H1 (cell line): ENCODE measurements around the gene GRID2. TPM values are rescaled to one million over a fixed set of nuclear protein-coding genes. Genes with fewer than 3 reads are reported as not detected.

Source experiments
- CTCF ChIA-PET: fragments of 300-600 bp; sonication (Branson Sonifier 250); formaldehyde crosslinking; loops from one replicate; lab custom pipeline; 2021; ENCODE audit not compliant: partially characterized antibody; lab: Charles Lee
- POLR2A ChIA-PET: fragments of 300-600 bp; sonication (Branson Sonifier 250); formaldehyde crosslinking; loops from one replicate; lab custom pipeline; 2021; ENCODE audit warnings: inconsistent platforms; ENCODE audit not compliant: partially characterized antibody; lab: Charles Lee
- DNase-seq, 2 experiments: peaks; one replicate each; pipeline versions ENCODE4 v3.0.0 to v3.0.0-alpha.2; 2010 to 2022; ENCODE audit warnings: low spot score in 2 of 2, low read depth in 1 of 2, mixed read lengths in 1 of 2
- FAIRE-seq: peaks from 2 replicates; lab custom pipeline; 2011; peaks lifted over from hg19 to GRCh38; lab: Jason Lieb, UNC
- H2AFZ ChIP-seq: 2 replicates; pipeline ENCODE4 v1.8.1; 2012; ENCODE audit warnings: low read length, inconsistent platforms
- H2AK5ac ChIP-seq: 2 replicates; pipeline ENCODE4 v1.6.1; 2013; ENCODE audit warnings: low read depth, low read length
- H2BK120ac ChIP-seq: replicated peaks from 2 replicates; pipeline ENCODE3; 2013; ENCODE audit warnings: low read depth, low read length, inconsistent platforms
- H2BK12ac ChIP-seq: 2 replicates; pipeline ENCODE4 v1.6.1; 2013; ENCODE audit warnings: low read depth, low read length
- H2BK15ac ChIP-seq: 2 replicates; pipeline ENCODE4 v1.6.1; 2013; ENCODE audit warnings: low read length
- H2BK20ac ChIP-seq: 2 replicates; pipeline ENCODE4 v1.6.1; 2013; ENCODE audit warnings: low read length
- H2BK5ac ChIP-seq: 2 replicates; pipeline ENCODE4 v1.6.1; 2013; ENCODE audit warnings: low read depth, low read length
- H3K14ac ChIP-seq: 2 replicates; pipeline ENCODE4 v1.6.1; 2013; ENCODE audit warnings: inconsistent platforms; ENCODE audit not compliant: insufficient read length
- H3K18ac ChIP-seq: 2 replicates; pipeline ENCODE4 v1.6.1; 2013; ENCODE audit warnings: low read length; ENCODE audit errors: extremely low read depth
- H3K23ac ChIP-seq: 2 replicates; pipeline ENCODE4 v1.6.1; 2013; ENCODE audit warnings: inconsistent platforms; ENCODE audit not compliant: insufficient read length
- H3K23me2 ChIP-seq: 2 replicates; pipeline ENCODE4 v1.6.1; 2013; ENCODE audit warnings: low read depth, low read length
- H3K27ac ChIP-seq: 2 replicates; pipeline ENCODE4 v1.6.1; 2011; ENCODE audit warnings: low read depth, low read length, inconsistent platforms
- H3K27me3 ChIP-seq, 4 experiments: replicated peaks in 1 of 4; 1 replicate in 1 of 4; 2 replicates in 3 of 4; pipeline versions ENCODE4 v1.6.1 to v1.8.1; 2011 to 2013; ENCODE audit warnings: low read length in 3 of 4, mild to moderate bottlenecking in 3 of 4, inconsistent platforms in 2 of 4, mixed read lengths in 2 of 4, moderate library complexity in 1 of 4; ENCODE audit not compliant: control insufficient read depth in 3 of 4, insufficient read depth in 3 of 4; ENCODE audit errors: extremely low read depth in 1 of 4
- H3K36me3 ChIP-seq, 4 experiments: 2 replicates each; pipeline versions ENCODE4 v1.6.1 to v1.8.1; 2011 to 2013; ENCODE audit warnings: mild to moderate bottlenecking in 4 of 4, low read length in 3 of 4, moderate library complexity in 2 of 4, control low read depth in 1 of 4, inconsistent platforms in 1 of 4; ENCODE audit not compliant: insufficient read depth in 4 of 4, control insufficient read depth in 2 of 4
- H3K4ac ChIP-seq: replicated peaks from 2 replicates; pipeline ENCODE3; 2013; ENCODE audit warnings: low read length, low read depth, mixed read lengths, inconsistent platforms; ENCODE audit not compliant: insufficient read length
- H3K4me1 ChIP-seq, 4 experiments: replicated peaks in 1 of 4; 1 replicate in 1 of 4; 2 replicates in 3 of 4; pipeline versions ENCODE4 v1.6.1 to v1.8.1; 2011 to 2013; ENCODE audit warnings: low read length in 3 of 4, inconsistent platforms in 2 of 4, mixed read lengths in 1 of 4; ENCODE audit not compliant: insufficient read depth in 4 of 4, control insufficient read depth in 3 of 4
- H3K4me2 ChIP-seq, 2 experiments: 2 replicates each; pipeline versions ENCODE4 v1.6.1 to v1.8.1; 2011 to 2013; ENCODE audit warnings: low read depth in 2 of 2, low read length in 2 of 2, control low read depth in 1 of 2, inconsistent platforms in 1 of 2, mild to moderate bottlenecking in 1 of 2; ENCODE audit not compliant: insufficient read depth in 1 of 2
- H3K4me3 ChIP-seq, 4 experiments: fragments of 200-600, 300-600 bp in 1 of 4; sonication (generic), shearing (Covaris generic), sonication (Bioruptor Twin) in 1 of 4; 2 replicates each; pipeline versions ENCODE4 v1.5.1 to v1.8.1; 2011 to 2016; ENCODE audit warnings: low read length in 4 of 4, low read depth in 3 of 4, control low read depth in 2 of 4, inconsistent platforms in 2 of 4, mild to moderate bottlenecking in 2 of 4, mixed read lengths in 1 of 4, moderate library complexity in 1 of 4; ENCODE audit not compliant: insufficient read depth in 2 of 4; ENCODE audit errors: extremely low read depth in 1 of 4
- H3K56ac ChIP-seq: replicated peaks from 2 replicates; pipeline ENCODE3; 2013; ENCODE audit warnings: low read depth, mild to moderate bottlenecking, mixed read lengths, low read length, inconsistent platforms; ENCODE audit not compliant: insufficient read length
- H3K79me1 ChIP-seq: 2 replicates; pipeline ENCODE4 v1.6.1; 2013; ENCODE audit warnings: low read depth, low read length, control low read depth
- H3K79me2 ChIP-seq, 2 experiments: 2 replicates each; pipeline versions ENCODE4 v1.6.1 to v1.8.1; 2012 to 2013; ENCODE audit warnings: low read length in 2 of 2, mild to moderate bottlenecking in 2 of 2, inconsistent platforms in 1 of 2; ENCODE audit not compliant: insufficient read depth in 2 of 2, control insufficient read depth in 1 of 2
- H3K9ac ChIP-seq, 4 experiments: replicated peaks in 1 of 4; 1 replicate in 1 of 4; 2 replicates in 3 of 4; pipeline versions ENCODE4 v1.6.1 to v1.8.1; 2011 to 2013; ENCODE audit warnings: low read depth in 3 of 4, low read length in 3 of 4, control low read depth in 2 of 4, mild to moderate bottlenecking in 2 of 4, moderate library complexity in 2 of 4, inconsistent platforms in 1 of 4; ENCODE audit errors: extremely low read depth in 1 of 4
- H3K9me3 ChIP-seq, 2 experiments: 2 replicates each; pipeline versions ENCODE4 v1.6.1 to v1.8.1; 2012 to 2013; ENCODE audit warnings: mild to moderate bottlenecking in 2 of 2, moderate library complexity in 2 of 2, control low read depth in 1 of 2, inconsistent platforms in 1 of 2, low read depth in 1 of 2, low read length in 1 of 2, mixed read lengths in 1 of 2; ENCODE audit not compliant: insufficient read depth in 2 of 2
- H4K20me1 ChIP-seq, 2 experiments: replicated peaks in 1 of 2; 2 replicates each; pipeline versions ENCODE3 to v1.8.1; 2011 to 2013; ENCODE audit warnings: inconsistent platforms in 2 of 2, low read length in 2 of 2, mild to moderate bottlenecking in 1 of 2; ENCODE audit not compliant: insufficient read depth in 2 of 2, control insufficient read depth in 1 of 2
- H4K5ac ChIP-seq: 2 replicates; pipeline ENCODE4 v1.6.1; 2013; ENCODE audit warnings: low read length, low read depth, mixed read lengths, inconsistent platforms; ENCODE audit not compliant: insufficient read length
- H4K8ac ChIP-seq: 2 replicates; pipeline ENCODE4 v1.8.0; 2013; ENCODE audit warnings: mild to moderate bottlenecking, moderate library complexity, low read length, inconsistent platforms; ENCODE audit not compliant: insufficient read depth; ENCODE audit errors: extremely low read depth
- H4K91ac ChIP-seq: replicated peaks from 2 replicates; pipeline ENCODE3; 2013; ENCODE audit warnings: low read length, mixed read lengths, inconsistent platforms; ENCODE audit not compliant: insufficient read length
- CHD2 ChIP-seq: IDR thresholded peaks from 2 replicates; pipeline ENCODE4 v1.6.1; 2012; ENCODE audit warnings: low read length, improper control_type of control experiment
- CTBP2 ChIP-seq: IDR thresholded peaks from 2 replicates; pipeline ENCODE4 v1.7.0; 2011; ENCODE audit warnings: borderline replicate concordance, mild to moderate bottlenecking, moderate library complexity, mixed read lengths, low read length; ENCODE audit not compliant: insufficient read depth, insufficient read length
- CTCF ChIP-seq, 3 experiments: IDR thresholded peaks; 1 replicate in 2 of 3; 2 replicates in 1 of 3; pipeline versions ENCODE4 v1.5.1 to v1.6.1; 2011; ENCODE audit warnings: low read length in 3 of 3, mild to moderate bottlenecking in 3 of 3, inconsistent platforms in 2 of 3, low read depth in 1 of 3, moderate library complexity in 1 of 3; ENCODE audit not compliant: insufficient read depth in 1 of 3; ENCODE audit errors: control extremely low read depth in 1 of 3
- E2F6 ChIP-seq: IDR thresholded peaks from 2 replicates; pipeline ENCODE4 v1.6.1; 2012; ENCODE audit warnings: inconsistent platforms
- EP300 ChIP-seq, 2 experiments: IDR thresholded peaks; 1 replicate in 1 of 2; 2 replicates in 1 of 2; pipeline ENCODE4 v1.6.1; 2011 to 2012; ENCODE audit warnings: low read depth in 2 of 2, low read length in 2 of 2, mild to moderate bottlenecking in 2 of 2, borderline replicate concordance in 1 of 2, inconsistent platforms in 1 of 2, moderate library complexity in 1 of 2
- JUND ChIP-seq: IDR thresholded peaks from 2 replicates; pipeline ENCODE4 v1.6.1; 2011; ENCODE audit warnings: mild to moderate bottlenecking, improper control_type of control experiment, low read length
- POLR2A ChIP-seq, 2 experiments: IDR thresholded peaks; 1 replicate in 1 of 2; 2 replicates in 1 of 2; pipeline ENCODE4 v1.6.1; 2011; ENCODE audit warnings: low read depth in 2 of 2, low read length in 2 of 2, mild to moderate bottlenecking in 2 of 2; ENCODE audit errors: control extremely low read depth in 1 of 2
- RNF2 ChIP-seq: fragments of 200-900, 300-1000 bp; sonication (generic); IDR thresholded peaks from 2 replicates; pipeline ENCODE4 v1.7.1; 2016; ENCODE audit warnings: borderline replicate concordance, low read depth, mild to moderate bottlenecking, antibody characterized with exemption, low read length; ENCODE audit not compliant: poor library complexity, severe bottlenecking; ENCODE audit errors: missing control alignments
- SP4 ChIP-seq: IDR thresholded peaks from 2 replicates; pipeline ENCODE4 v1.6.1; 2012; ENCODE audit warnings: low read length, inconsistent platforms
- TAF1 ChIP-seq: IDR thresholded peaks from 2 replicates; pipeline ENCODE4 v1.6.1; 2011; ENCODE audit warnings: mild to moderate bottlenecking, low read depth, low read length
- TCF12 ChIP-seq: IDR thresholded peaks from 2 replicates; pipeline ENCODE4 v1.6.1; 2011; ENCODE audit warnings: low read depth, mild to moderate bottlenecking, low read length
- WGBS, 2 experiments: shearing (Covaris generic) in 1 of 2; methylation state at CpG; one replicate each; pipeline versions ENCODE4 v1.1.6 to v1.1.7; 2013 to 2015; ENCODE audit warnings: low lambda C conversion rate in 2 of 2, mixed read lengths in 2 of 2, inconsistent platforms in 1 of 2, low coverage in 1 of 2, missing lambda C conversion rate in 1 of 2; ENCODE audit not compliant: insufficient replicate concordance in 2 of 2, insufficient coverage in 1 of 2, insufficient read length in 1 of 2; ENCODE audit errors: extremely low coverage in 1 of 2, missing lambda C conversion rate in 1 of 2; 5-methylcytosine and 5-hydroxymethylcytosine counted together
- polyA plus RNA-seq, 7 experiments: library from polyadenylated mRNA; depleted of rRNA in 3 of 7; stranded (reverse) in 5 of 7; unstranded in 2 of 7; fragments of >200 nt in 5 of 7; fragments of 200-250 nt in 2 of 7; gene quantifications; 1 replicate in 5 of 7; 2 replicates in 1 of 7; 4 replicates in 1 of 7; pipeline versions ENCODE4 v1.2.1 to v1.2.3, GENCODE V29; 2011 to 2013; ENCODE audit warnings: missing spikeins in 2 of 7, mixed read lengths in 2 of 7
- total RNA-seq: library from RNA; stranded (reverse); fragmentation: NEBNext Ultra II Directional; extraction: Animal tissue kit (Norgen Biotek cat#: 25700); gene quantifications from 2 replicates; pipeline ENCODE4 v1.2.1, GENCODE V29; 2021

The GRID2 gene
- total and polyA plus RNA-seq, 2 of the 8 experiments (the other 6 are each of a cell fraction or from before 2014, with no cell fraction given), result 31.1 to 81.9 TPM

GRCh38 chr4:93654211-93654610 is 1350.4 kb downstream of the GRID2 start:
- no peaks in the 10 kb centered on the region for H3K79me1 ChIP-seq
- H3K9ac ChIP-seq, result no peak overlapping the region
- H3K14ac ChIP-seq, result no peak overlapping the region
- no peak overlapping the region for H3K23ac ChIP-seq
- no peak overlapping the region for H2AK5ac ChIP-seq
- H3K9me3 ChIP-seq, result no peaks in the 10 kb centered on the region
- CTCF ChIA-PET, result interaction anchor here (0.6 kb wide), 1 partner anchor 809 kb away, joined by 3 read pairs; no protein-coding TSS in a partner anchor
- FAIRE-seq, result no peak
- POLR2A ChIA-PET, result no interaction called here
- H2AFZ ChIP-seq, result no peak overlapping the region
- no peak overlapping the region for H3K27ac ChIP-seq
- no peak overlapping the region for H4K5ac ChIP-seq
- no peak overlapping the region for H2BK15ac ChIP-seq
- no peak overlapping the region for H2BK12ac ChIP-seq
- no peak for DNase-seq
- H3K4me1 ChIP-seq, result peaks cover 0 to 8% (median 3%) of the 10 kb centered on the region in 4 experiments; a peak in 3 of 7 replicates
- no peak overlapping the region for H3K4ac ChIP-seq
- H3K27me3 ChIP-seq, result no peaks in the 10 kb centered on the region
- H3K4me3 ChIP-seq, result no peak overlapping the region
- no peaks in the 10 kb centered on the region for H4K20me1 ChIP-seq
- no peaks in the 10 kb centered on the region for H3K23me2 ChIP-seq
- H2BK5ac ChIP-seq, result no peak overlapping the region
- no peak overlapping the region for H2BK20ac ChIP-seq
- H3K18ac ChIP-seq, result no peak overlapping the region
- no peak overlapping the region for H2BK120ac ChIP-seq
- no peak overlapping the region for H3K4me2 ChIP-seq
- H3K79me2 ChIP-seq, result no peaks in the 10 kb centered on the region
- H4K91ac ChIP-seq, result no peak overlapping the region
- no peak overlapping the region for H4K8ac ChIP-seq
- WGBS, 2 experiments, result 83% methylated on average over 1 of the region's 1 CpG; no CpG with 5 or more reads in 1 of the 2 experiments
- H3K56ac ChIP-seq, result no peak overlapping the region
- H3K36me3 ChIP-seq, result no peaks in the 10 kb centered on the region
- TF ChIP-seq RNF2, result no peak
- no peak for TF ChIP-seq EP300 (IDR thresholded peaks at IDR 0.05; ENCODE audit: borderline replicate concordance in 1 of 2, low read depth in 2 of 2, low read length in 2 of 2)
- TF ChIP-seq CHD2, result no peak
- no peak for TF ChIP-seq JUND
- TF ChIP-seq POLR2A (IDR thresholded peaks at IDR 0.05; ENCODE audit: control extremely low read depth in 1 of 2, low read depth in 2 of 2, low read length in 2 of 2), result no peak
- no peak for TF ChIP-seq SP4
- no peak for TF ChIP-seq CTCF (IDR thresholded peaks at IDR 0.05; ENCODE audit: control extremely low read depth in 1 of 3, insufficient read depth in 1 of 3, low read depth in 1 of 3, low read length in 3 of 3)
- TF ChIP-seq TCF12, result no peak
- TF ChIP-seq TAF1, result no peak
- no peak for TF ChIP-seq CTBP2
- TF ChIP-seq E2F6, result no peak
